Measurements from ENCODE around the gene NUDT9. TPM values are rescaled to one million over a fixed set of nuclear protein-coding genes. Genes with fewer than 3 reads are reported as not detected.

The NUDT9 gene
- total and polyA plus RNA-seq, 11 donors, result 17.1 to 56.6 (median 26.4) TPM

GRCh38 chr4:87499403-87500091 lies 77.2 kb downstream of the NUDT9 start:
- intact Hi-C loops (cut with DNase I), result no loop called here
- WGBS, 4 donors, result 69 to 79% (median 76%) methylated on average over 7 of the region's 7 CpGs
- peak overlapping the region in 10 of 12 donors; percentile 2 to 80 (median 40) for H3K27ac ChIP-seq
- H3K9me3 ChIP-seq, result no peaks in the 10 kb centered on the region
- no peaks in the 10 kb centered on the region for H3K27me3 ChIP-seq
- H3K36me3 ChIP-seq, result peaks cover 0 to 51% (median 23%) of the 10 kb centered on the region in 9 donors
- DNase-seq (no peak), ATAC-seq (no peak)
- H3K4me1 ChIP-seq, result peaks cover 2 to 65% (median 43%) of the 10 kb centered on the region in 12 donors
- no peak for TF ChIP-seq POLR2A (IDR thresholded peaks at IDR 0.05)
- TF ChIP-seq CTCF (IDR thresholded peaks at IDR 0.05), result no peak
- H3K4me3 ChIP-seq, result no peak overlapping the region

GRCh38 chr4:87500092-87500462 lies 77.7 kb downstream of the NUDT9 start:
- H3K9me3 ChIP-seq, result no peaks in the 10 kb centered on the region
- DNase-seq (no peak), ATAC-seq (no peak)
- intact Hi-C loops (cut with DNase I), result no loop called here
- H3K4me1 ChIP-seq, result peaks cover 2 to 65% (median 43%) of the 10 kb centered on the region in 12 donors
- 59 to 83% (median 79%) methylated on average over 4 of the region's 4 CpGs for WGBS, 4 donors
- H3K27ac ChIP-seq, result peak overlapping the region in 9 of 12 donors; percentile 12 to 80 (median 41)
- H3K36me3 ChIP-seq, result peaks cover 0 to 49% (median 18%) of the 10 kb centered on the region in 9 donors
- no peak for TF ChIP-seq CTCF (IDR thresholded peaks at IDR 0.05)
- no peak for TF ChIP-seq POLR2A (IDR thresholded peaks at IDR 0.05)
- no peak overlapping the region for H3K4me3 ChIP-seq
- H3K27me3 ChIP-seq, result no peaks in the 10 kb centered on the region

- peak overlapping the region in 11 of 12 donors; percentile 9 to 72 (median 49) for H3K27ac ChIP-seq
- intact Hi-C loops (cut with DNase I), result no loop called here
- H3K36me3 ChIP-seq, result peaks cover 0 to 35% (median 3%) of the 10 kb centered on the region in 9 donors
- DNase-seq, result peak in 1 of 5 donors; percentile 38
- peaks cover 2 to 64% (median 46%) of the 10 kb centered on the region in 12 donors for H3K4me1 ChIP-seq
- no peak for TF ChIP-seq POLR2A (IDR thresholded peaks at IDR 0.05)
- no peak for TF ChIP-seq CTCF (IDR thresholded peaks at IDR 0.05)
- ATAC-seq, result peak; percentile 41 to 79 (median 62)
- H3K9me3 ChIP-seq, result no peaks in the 10 kb centered on the region
- no peaks in the 10 kb centered on the region for H3K27me3 ChIP-seq
- no peak overlapping the region for H3K4me3 ChIP-seq
Measured at GRCh38 chr4:87502580-87503238, 80.3 kb downstream of the NUDT9 start.

GRCh38 chr4:87505862-87506261 lies 83.5 kb downstream of the NUDT9 start:
- TF ChIP-seq CTCF (IDR thresholded peaks at IDR 0.05) (peak in 3 of 12 donors; percentile 13 to 24 (median 14)), POLR2A (IDR thresholded peaks at IDR 0.05) (no peak)
- 74 to 83% (median 79%) methylated on average over 3 of the region's 3 CpGs for WGBS, 4 donors
- peaks cover 0 to 32% (median 14%) of the 10 kb centered on the region in 9 donors for H3K36me3 ChIP-seq
- DNase-seq (no peak), ATAC-seq (no peak)
- intact Hi-C loops (cut with DNase I), result no loop called here
- H3K27me3 ChIP-seq, result no peaks in the 10 kb centered on the region
- peak overlapping the region in 2 of 12 donors; percentile 15 to 50 for H3K27ac ChIP-seq
- no peaks in the 10 kb centered on the region for H3K9me3 ChIP-seq
- peaks cover 0 to 48% (median 27%) of the 10 kb centered on the region in 12 donors for H3K4me1 ChIP-seq
- H3K4me3 ChIP-seq, result no peak overlapping the region

Measured in heart left ventricle (tissue), 16 donors.